A549 (cell line): ENCODE measurements around the gene PISD. TPM values are rescaled to one million over a fixed set of nuclear protein-coding genes. Genes with fewer than 3 reads are reported as not detected.

Experiments
- ATAC-seq, 2 experiments: fragments of 200-7000 bp in 1 of 2; fragments of >200 bp in 1 of 2; cut with Nextera tagmentation in 1 of 2; cut with Tn5 transposase in 1 of 2; 3 replicates each; pipeline versions ENCODE4 v1.8.0 to v1.9.1; 2018 to 2020; ENCODE audit warnings: mild to moderate bottlenecking in 1 of 2, moderate library complexity in 1 of 2
- CTCF ChIA-PET: fragments of 300-600 bp; sonication (Branson Sonifier 250); formaldehyde crosslinking; extraction: SDS; loops from one replicate; lab custom pipeline; 2021; ENCODE audit warnings: antibody characterized with exemption, inconsistent platforms; lab: Yijun Ruan, JAX
- POLR2A ChIA-PET: fragments of 350-600 bp; formaldehyde crosslinking; extraction: SDS; loops from one replicate; lab custom pipeline; 2021; ENCODE audit warnings: antibody characterized with exemption, inconsistent platforms; lab: Yijun Ruan, JAX
- DNase-seq, 2 experiments: peaks; one replicate each; pipeline versions ENCODE4 v3.0.0 to v3.0.0-alpha.2; 2011 to 2016; ENCODE audit warnings: low read depth in 1 of 2, low spot score in 1 of 2
- FAIRE-seq: peaks from 2 replicates; lab custom pipeline; 2011; peaks lifted over from hg19 to GRCh38; lab: Jason Lieb, UNC
- H3K27ac ChIP-seq, 2 experiments: fragments of >200 bp; sonication (Bioruptor Twin); formaldehyde crosslinking; 3 replicates each; pipeline ENCODE4 v1.5.1; 2016 to 2017
- H3K4me1 ChIP-seq: fragments of >200 bp; sonication (Bioruptor Twin); formaldehyde crosslinking; 3 replicates; pipeline ENCODE4 v1.6.1; 2016
- H3K4me2 ChIP-seq: fragments of >200 bp; sonication (Bioruptor Twin); formaldehyde crosslinking; 3 replicates; pipeline ENCODE4 v1.6.1; 2016
- H3K4me3 ChIP-seq: fragments of >200 bp; sonication (Bioruptor Twin); formaldehyde crosslinking; 3 replicates; pipeline ENCODE4 v1.5.1; 2016
- H3K9me3 ChIP-seq: fragments of >200 bp; sonication (Bioruptor Twin); formaldehyde crosslinking; 3 replicates; pipeline ENCODE4 v1.6.1; 2016
- ATOH8 ChIP-seq: fragments of 250-450 bp; sonication (Bioruptor Pico); IDR thresholded peaks from 2 replicates; pipeline ENCODE4 v1.5.0; 2020; ENCODE audit warnings: low read depth, mild to moderate bottlenecking, moderate library complexity
- BHLHE40 ChIP-seq: IDR thresholded peaks from 2 replicates; pipeline ENCODE4 v1.6.1; 2012; ENCODE audit warnings: low read depth, low read length, inconsistent platforms
- CBX8 ChIP-seq: fragments of 200-600 bp; sonication (generic); IDR thresholded peaks from 2 replicates; pipeline ENCODE4 v1.6.1; 2016
- CHD2 ChIP-seq: fragments of 150-350 bp; IDR thresholded peaks from 2 replicates; pipeline ENCODE4 v1.6.1; 2014; ENCODE audit warnings: low read length; ENCODE audit not compliant: partially characterized antibody
- CHD4 ChIP-seq: fragments of 200-600 bp; sonication (generic); IDR thresholded peaks from 2 replicates; pipeline ENCODE4 v1.6.1; 2016; ENCODE audit warnings: antibody characterized with exemption, mild to moderate bottlenecking, borderline replicate concordance
- EHF ChIP-seq: fragments of 250-450 bp; sonication (Bioruptor Pico); IDR thresholded peaks from 2 replicates; pipeline ENCODE4 v1.5.0; 2020; ENCODE audit warnings: mild to moderate bottlenecking
- EP300 ChIP-seq, 2 experiments: fragments of >200 bp; sonication (Bioruptor Twin); formaldehyde crosslinking; IDR thresholded peaks; 2 replicates in 1 of 2; 3 replicates in 1 of 2; pipeline ENCODE4 v1.6.1; 2016 to 2017
- ESRRA ChIP-seq: fragments of 150-350 bp; IDR thresholded peaks from 2 replicates; pipeline ENCODE4 v1.6.1; 2014; ENCODE audit warnings: mild to moderate bottlenecking, low read length, borderline replicate concordance
- FOSB ChIP-seq: fragments of 250-450 bp; sonication (Bioruptor Pico); IDR thresholded peaks from 2 replicates; pipeline ENCODE4 v1.5.0; 2020; ENCODE audit warnings: mild to moderate bottlenecking, moderate library complexity
- GATA3 ChIP-seq: IDR thresholded peaks from 2 replicates; pipeline ENCODE4 v1.6.1; 2012; ENCODE audit warnings: borderline replicate concordance
- HDAC2 ChIP-seq: fragments of 200-600 bp; sonication (generic); IDR thresholded peaks from 2 replicates; pipeline ENCODE4 v1.6.1; 2016
- HES2 ChIP-seq: fragments of >200 bp; sonication (Bioruptor Twin); formaldehyde crosslinking; IDR thresholded peaks from 2 replicates; pipeline ENCODE4 v1.6.1; 2016
- HOXA7 ChIP-seq: fragments of 250-450 bp; sonication (Bioruptor Pico); IDR thresholded peaks from 2 replicates; pipeline ENCODE4 v1.5.0; 2020; ENCODE audit warnings: mild to moderate bottlenecking, moderate library complexity
- HOXB13 ChIP-seq: fragments of 250-450 bp; sonication (Bioruptor Pico); IDR thresholded peaks from 2 replicates; pipeline ENCODE4 v1.5.0; 2020; ENCODE audit warnings: low read depth, mild to moderate bottlenecking, moderate library complexity
- HOXB5 ChIP-seq: fragments of 250-450 bp; sonication (Bioruptor Pico); IDR thresholded peaks from 2 replicates; pipeline ENCODE4 v1.5.0; 2020; ENCODE audit warnings: mild to moderate bottlenecking, moderate library complexity
- JUNB ChIP-seq: fragments of >200 bp; sonication (Bioruptor Twin); formaldehyde crosslinking; IDR thresholded peaks from 2 replicates; pipeline ENCODE4 v1.6.1; 2016
- MAFK ChIP-seq: fragments of 450-650 bp; IDR thresholded peaks from 2 replicates; pipeline ENCODE4 v1.6.1; 2014; ENCODE audit not compliant: partially characterized antibody
- MAX ChIP-seq: IDR thresholded peaks from 2 replicates; pipeline ENCODE4 v1.6.1; 2012
- MAZ ChIP-seq: fragments of 150-350 bp; IDR thresholded peaks from 2 replicates; pipeline ENCODE4 v1.6.1; 2014; ENCODE audit warnings: antibody characterized with exemption, low read depth, low read length, borderline replicate concordance
- NFE2L2 ChIP-seq: fragments of 150-350 bp; conservative IDR thresholded peaks from 2 replicates; pipeline ENCODE4 v1.6.1; 2014; ENCODE audit warnings: low read length
- NR3C1 ChIP-seq: fragments of >200 bp; sonication (Bioruptor Twin); formaldehyde crosslinking; IDR thresholded peaks from 3 replicates; pipeline ENCODE4 v1.6.1; 2017
- PBX3 ChIP-seq: IDR thresholded peaks from 2 replicates; pipeline ENCODE4 v1.6.1; 2012
- POLR2A ChIP-seq: IDR thresholded peaks from 2 replicates; pipeline ENCODE4 v1.6.1; 2012; ENCODE audit warnings: mild to moderate bottlenecking, low read length
- RARB ChIP-seq: fragments of 250-450 bp; sonication (Bioruptor Pico); IDR thresholded peaks from 2 replicates; pipeline ENCODE4 v1.8.0; 2021; ENCODE audit warnings: mild to moderate bottlenecking, moderate library complexity
- REST ChIP-seq: fragments of 200-600 bp; sonication (generic); IDR thresholded peaks from 2 replicates; pipeline ENCODE4 v1.6.1; 2016; ENCODE audit warnings: antibody characterized with exemption, mild to moderate bottlenecking, moderate library complexity
- RFX5 ChIP-seq: fragments of 450-650 bp; IDR thresholded peaks from 2 replicates; pipeline ENCODE4 v1.7.1; 2014; ENCODE audit warnings: antibody characterized with exemption, mild to moderate bottlenecking, moderate library complexity
- RNF2 ChIP-seq: fragments of 200-600 bp; sonication (generic); IDR thresholded peaks from 2 replicates; pipeline ENCODE4 v1.6.1; 2016; ENCODE audit warnings: low read depth, mild to moderate bottlenecking, antibody characterized with exemption, moderate library complexity, borderline replicate concordance
- SREBF2 ChIP-seq: fragments of 450-650 bp; IDR thresholded peaks from 2 replicates; pipeline ENCODE4 v1.6.1; 2014; ENCODE audit warnings: mild to moderate bottlenecking, moderate library complexity
- ZFP36 ChIP-seq: fragments of 450-650 bp; IDR thresholded peaks from 2 replicates; pipeline ENCODE4 v1.6.1; 2014; ENCODE audit warnings: borderline replicate concordance; ENCODE audit not compliant: partially characterized antibody
- ZNF302 ChIP-seq: fragments of 250-450 bp; sonication (Bioruptor Pico); IDR thresholded peaks from 2 replicates; pipeline ENCODE4 v1.9.0; 2021; ENCODE audit warnings: inconsistent platforms, mild to moderate bottlenecking, moderate library complexity
- WGBS: methylation state at CpG from one replicate; pipeline ENCODE4 v1.1.6; 2017; ENCODE audit errors: missing lambda C conversion rate; 5-methylcytosine and 5-hydroxymethylcytosine counted together
- polyA plus RNA-seq, 4 experiments: library from polyadenylated mRNA; depleted of rRNA in 3 of 4; stranded (reverse); fragments of >200 nt; fragmentation: RNase III in 1 of 4; extraction: RNeasy Plus Mini Kit Qiagen cat#74134 plus additional on column Dnase treatment in 1 of 4; gene quantifications; 2 replicates in 3 of 4; 3 replicates in 1 of 4; pipeline ENCODE4 v1.2.3, GENCODE V29; 2011 to 2017

Gene PISD
- polyA plus RNA-seq, 2 of the 4 experiments (the other 2 are of a cell fraction), result 11.0 to 17.3 TPM

- no peak for ATAC-seq
Measured at GRCh38 chr22:31575190-31575589, 86.8 kb downstream of the PISD start.

GRCh38 chr22:31574055-31574670 lies 87.9 kb downstream of the PISD start:
- ATAC-seq (no peak), FAIRE-seq (no peak)
- CTCF ChIA-PET, result interaction anchor here (1.0 kb wide), 1 partner anchor 59 kb away, joined by 4 read pairs; no protein-coding TSS in a partner anchor

More at GRCh38 chr22:31575190-31575589, 86.8 kb downstream of the PISD start:
- DNase-seq (no peak), FAIRE-seq (no peak)
- CTCF ChIA-PET, result no interaction called here
- no peak overlapping the region for H3K27ac ChIP-seq
- WGBS, result 92% methylated on average over 7 of the region's 8 CpGs
- TF ChIP-seq HDAC2 (no peak), CHD2 (no peak), NR3C1 (no peak), EP300 (IDR thresholded peaks at IDR 0.05) (no peak), CHD4 (no peak), MAZ (no peak), HES2 (no peak), RARB (CRISPR knock-in tag) (no peak), RFX5 (no peak), ESRRA (no peak), GATA3 (no peak), POLR2A (no peak), CBX8 (no peak), REST (no peak), JUNB (no peak), SREBF2 (no peak), HOXA7 (CRISPR knock-in tag) (no peak), ATOH8 (no peak)
- no peak overlapping the region for H3K4me2 ChIP-seq
- H3K9me3 ChIP-seq, result no peaks in the 10 kb centered on the region
- no peak overlapping the region for H3K4me3 ChIP-seq
- POLR2A ChIA-PET, result no interaction called here
- peaks cover 7% of the 10 kb centered on the region; the same call in 2 of the 3 replicates for H3K4me1 ChIP-seq

More at GRCh38 chr22:31574055-31574670, 87.9 kb downstream of the PISD start:
- 92% methylated on average over 3 of the region's 3 CpGs for WGBS
- Histone ChIP-seq H3K4me1 (no peaks in the 10 kb centered on the region), H3K4me3 (no peak overlapping the region), H3K9me3 (no peaks in the 10 kb centered on the region), H3K4me2 (no peak overlapping the region), H3K27ac (no peak overlapping the region)
- no peak for TF ChIP-seq MAFK
- no peak for TF ChIP-seq BHLHE40
- TF ChIP-seq PBX3, result no peak
- TF ChIP-seq EP300 (IDR thresholded peaks at IDR 0.05), result no peak
- no peak for TF ChIP-seq FOSB (CRISPR knock-in tag)
- no peak for TF ChIP-seq MAZ
- TF ChIP-seq HDAC2, result no peak
- TF ChIP-seq ZFP36, result no peak
- no peak for TF ChIP-seq RNF2
- no peak for TF ChIP-seq CBX8
- TF ChIP-seq HOXB5, result no peak
- no peak for TF ChIP-seq ZNF302 (CRISPR knock-in tag)
- TF ChIP-seq NFE2L2, result no peak
- no peak for TF ChIP-seq ATOH8
- no peak for TF ChIP-seq EHF (CRISPR knock-in tag)
- TF ChIP-seq HOXB13 (CRISPR knock-in tag), result no peak
- TF ChIP-seq MAX, result no peak
- TF ChIP-seq, all 56 proteins: peak for 0
- no peak for DNase-seq
- POLR2A ChIA-PET, result no interaction called here
